GM19467 (cell line): Measurements from ENCODE around the gene GALNT15.

Source experiments
- ATAC-seq: cut with Tn5 transposase; IDR thresholded peaks from one replicate; pipeline ENCODE4 v1.9.1; 2021; ENCODE audit warnings: mild to moderate bottlenecking, moderate library complexity; ENCODE audit not compliant: unreplicated experiment

Gene GALNT15

GRCh38 chr3:16222547-16222946, 48.1 kb downstream of the GALNT15 start:
- no peak for ATAC-seq

GRCh38 chr3:16224325-16224724, 49.8 kb downstream of the GALNT15 start:
- ATAC-seq: no peak

GRCh38 chr3:16227566-16227965, 53.1 kb downstream of the GALNT15 start:
- ATAC-seq: no peak

- ATAC-seq: no peak
Measured at GRCh38 chr3:16229681-16230080, 55.2 kb downstream of the GALNT15 start.

- no peak for ATAC-seq
Measured at GRCh38 chr3:16231983-16232382, 57.5 kb downstream of the GALNT15 start.

- no peak for ATAC-seq
Measured at GRCh38 chr3:16233806-16234205, 59.3 kb downstream of the GALNT15 start.

- ATAC-seq: no peak
Measured at GRCh38 chr3:16234281-16234680, 59.8 kb downstream of the GALNT15 start.

GRCh38 chr3:16236030-16236639, 61.7 kb downstream of the GALNT15 start:
- no peak for ATAC-seq

GRCh38 chr3:16236856-16237393, 62.4 kb downstream of the GALNT15 start:
- no peak for ATAC-seq

GRCh38 chr3:16239086-16239770, 64.7 kb downstream of the GALNT15 start:
- ATAC-seq: no peak

- no peak for ATAC-seq
Measured at GRCh38 chr3:16239780-16240179, 65.3 kb downstream of the GALNT15 start.

GRCh38 chr3:16240229-16241023, 65.9 kb downstream of the GALNT15 start:
- ATAC-seq: no peak

GRCh38 chr3:16241225-16241624, 66.7 kb downstream of the GALNT15 start:
- ATAC-seq: no peak

- no peak for ATAC-seq
Measured at GRCh38 chr3:16242177-16242576, 67.7 kb downstream of the GALNT15 start.

GRCh38 chr3:16243706-16244490, 69.4 kb downstream of the GALNT15 start:
- ATAC-seq: no peak

- ATAC-seq: no peak
Measured at GRCh38 chr3:16245609-16246008, 71.1 kb downstream of the GALNT15 start.

- peak; percentile 76 for ATAC-seq
Measured at GRCh38 chr3:16247282-16248061, 73.0 kb downstream of the GALNT15 start.

GRCh38 chr3:16248556-16248955, 74.1 kb downstream of the GALNT15 start:
- no peak for ATAC-seq

GRCh38 chr3:16249336-16249735, 74.9 kb downstream of the GALNT15 start:
- no peak for ATAC-seq

GRCh38 chr3:16249886-16250285, 75.4 kb downstream of the GALNT15 start:
- ATAC-seq: no peak
